ENCODE measurements around the gene SCN11A. TPM values are rescaled to one million over a fixed set of nuclear protein-coding genes. Genes with fewer than 3 reads are reported as not detected.

The SCN11A gene
- total and polyA plus RNA-seq, 9 of the 15 experiments (the other 6 are each of a cell fraction or from before 2014, with no cell fraction given) = 0.01 to 0.05 (median 0.04) TPM; not detected in 6

GRCh38 chr3:39051649-39052561 is at the start of gene SCN11A, which contains the start of gene WDR48 (continued):
- TF ChIP-seq STAT6 (CRISPR knock-in tag; IDR thresholded peaks at IDR 0.05) = peak; percentile 51; the same call in 1 of the 2 replicates
- TF ChIP-seq SFPQ (IDR thresholded peaks at IDR 0.05; ENCODE audit: low read depth, low read length) = no peak
- no peak for TF ChIP-seq BRF2 (IDR thresholded peaks at IDR 0.05; ENCODE audit: borderline replicate concordance, insufficient read depth, insufficient read length)
- no peak for TF ChIP-seq DIDO1 (tag; IDR thresholded peaks at IDR 0.05; ENCODE audit: low read depth)
- peak; percentile 50; the same call in 1 of the 2 replicates for TF ChIP-seq SMARCA4 (IDR thresholded peaks at IDR 0.05)
- no peak for TF ChIP-seq RBM14 (IDR thresholded peaks at IDR 0.05; ENCODE audit: borderline replicate concordance, insufficient read depth, low read depth, low read length)
- no peak for TF ChIP-seq ZNF140 (CRISPR knock-in tag; IDR thresholded peaks at IDR 0.05)
- TF ChIP-seq KAT8 (IDR thresholded peaks at IDR 0.05; ENCODE audit: low read depth) = peak; percentile 53; the same call in 1 of the 2 replicates
- TF ChIP-seq JUNB (CRISPR knock-in tag; conservative IDR thresholded peaks at IDR 0.05) = no peak
- peak; percentile 63; the same call in 1 of the 2 replicates for TF ChIP-seq ZBTB17 (CRISPR knock-in tag; IDR thresholded peaks at IDR 0.05)
- TF ChIP-seq ERF (CRISPR knock-in tag; IDR thresholded peaks at IDR 0.05) = no peak
- no peak for TF ChIP-seq MAFG (tag; conservative IDR thresholded peaks at IDR 0.05)
- no peak for TF ChIP-seq USF1 (CRISPR knock-in tag; IDR thresholded peaks at IDR 0.05)
- no peak for TF ChIP-seq TFE3 (CRISPR knock-in tag; IDR thresholded peaks at IDR 0.05)
- TF ChIP-seq LEF1 (IDR thresholded peaks at IDR 0.05) = no peak
- TF ChIP-seq CBX5 (IDR thresholded peaks at IDR 0.05; ENCODE audit: borderline replicate concordance, low read depth) = peak; percentile 23; the same call in 1 of the 2 replicates
- TF ChIP-seq CREB1 (IDR thresholded peaks at IDR 0.05) = peak; percentile 93
- TF ChIP-seq CREB1 (CRISPR knock-in tag; IDR thresholded peaks at IDR 0.05) = peak; percentile 97
- TF ChIP-seq FIP1L1 (IDR thresholded peaks at IDR 0.05; ENCODE audit: low read depth, low read length, poor library complexity, severe bottlenecking) = no peak
